NOMO-1 treated with DMSO at 0.1 percent for 48 hours (cell line): ENCODE measurements around the gene HIVEP3.

ENCODE experiments used
- DNase-seq: peaks from one replicate; lab custom pipeline; 2025; ENCODE audit not compliant: unreplicated experiment; lab: John Stamatoyannopoulos, UW

Gene HIVEP3

GRCh38 chr1:41813755-41814745, 104.7 kb downstream of the HIVEP3 start:
- no peak for DNase-seq

DNA sequence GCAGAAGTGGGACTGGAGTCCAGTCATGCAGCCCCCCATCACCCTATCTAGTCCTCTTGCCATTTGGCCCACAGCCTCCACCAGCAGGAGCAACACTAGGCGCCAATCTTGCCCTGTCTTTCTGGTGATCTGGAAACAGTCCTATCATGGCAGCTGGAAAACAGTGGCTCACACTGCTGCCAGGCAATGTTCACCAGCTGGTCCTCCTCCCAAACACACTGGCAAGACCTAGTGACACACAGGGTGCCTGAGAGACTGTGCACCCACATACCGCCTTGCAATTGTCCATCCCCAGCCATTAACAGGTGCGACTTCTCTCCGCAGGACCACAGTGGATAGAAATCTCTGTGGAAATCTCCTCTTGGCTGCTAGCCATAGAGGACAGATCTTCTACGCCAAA, 105.5 kb downstream of the HIVEP3 start:
- no peak for DNase-seq

- no peak for DNase-seq
Observed at GRCh38 chr1:41812453-41812852, 106.3 kb downstream of the HIVEP3 start.

DNA sequence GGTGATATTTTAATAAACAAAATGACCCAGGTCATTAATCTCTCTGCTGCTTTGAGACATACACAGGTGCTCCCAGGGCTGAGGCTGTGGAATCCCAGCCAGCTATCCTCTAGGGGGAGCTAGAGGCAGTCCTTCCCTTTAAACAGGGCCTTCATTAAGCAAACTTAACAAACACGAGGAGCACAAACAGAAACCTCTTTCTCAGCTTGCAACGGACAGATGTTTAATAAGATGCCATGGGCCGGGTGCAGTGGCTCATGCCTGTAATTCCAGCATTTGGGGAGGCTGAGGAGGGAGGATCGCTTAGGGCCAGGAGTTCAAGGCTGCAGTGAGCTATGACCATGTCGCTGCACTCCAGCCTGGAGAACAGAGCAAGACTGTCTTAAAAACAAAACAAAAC, 106.7 kb downstream of the HIVEP3 start:
- peak; percentile 71 for DNase-seq

- DNase-seq: peak; percentile 64
Observed at GRCh38 chr1:41811051-41811795, 107.5 kb downstream of the HIVEP3 start.

GRCh38 chr1:41810446-41810845, 108.3 kb downstream of the HIVEP3 start:
- peak; percentile 49 for DNase-seq

DNA sequence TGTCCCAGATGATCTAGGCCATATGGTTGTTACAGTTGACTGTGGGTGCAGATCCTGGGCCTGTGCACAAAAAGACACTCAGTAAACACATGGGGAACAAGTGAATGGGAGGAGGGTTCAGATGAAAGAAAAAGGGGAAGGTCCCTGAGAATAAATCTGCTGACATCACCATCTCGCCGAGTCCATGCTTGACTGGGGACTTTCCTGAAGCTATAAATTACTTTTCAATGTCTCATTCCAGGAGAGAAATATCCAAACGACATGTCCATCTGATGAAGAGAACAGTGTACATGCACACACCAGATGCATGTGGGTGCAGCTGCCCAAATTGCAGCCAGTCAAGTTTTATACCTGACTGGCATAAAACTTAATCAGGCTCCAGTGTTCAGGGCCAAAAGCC, 109.0 kb downstream of the HIVEP3 start:
- peak; percentile 26 for DNase-seq

DNA sequence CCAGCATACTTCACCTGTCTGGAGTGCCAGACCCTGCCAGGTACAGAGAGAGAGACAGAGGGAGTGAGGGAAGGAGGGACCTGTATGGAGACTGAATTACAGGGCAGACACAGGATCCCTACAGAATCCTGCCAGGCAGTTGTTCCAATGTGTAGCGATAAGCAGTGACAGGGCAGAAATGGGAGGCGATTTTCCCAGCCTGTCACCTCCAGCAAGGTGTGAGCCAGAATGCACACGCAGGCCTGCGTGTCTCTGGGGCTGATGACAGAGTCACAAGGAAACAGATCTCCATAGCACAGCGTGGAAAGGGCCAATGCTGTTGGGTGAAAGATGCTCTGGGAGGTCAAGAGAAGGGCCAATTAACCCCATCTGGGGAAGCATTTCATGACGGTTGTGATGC, 111.3 kb downstream of the HIVEP3 start:
- no peak for DNase-seq

DNA sequence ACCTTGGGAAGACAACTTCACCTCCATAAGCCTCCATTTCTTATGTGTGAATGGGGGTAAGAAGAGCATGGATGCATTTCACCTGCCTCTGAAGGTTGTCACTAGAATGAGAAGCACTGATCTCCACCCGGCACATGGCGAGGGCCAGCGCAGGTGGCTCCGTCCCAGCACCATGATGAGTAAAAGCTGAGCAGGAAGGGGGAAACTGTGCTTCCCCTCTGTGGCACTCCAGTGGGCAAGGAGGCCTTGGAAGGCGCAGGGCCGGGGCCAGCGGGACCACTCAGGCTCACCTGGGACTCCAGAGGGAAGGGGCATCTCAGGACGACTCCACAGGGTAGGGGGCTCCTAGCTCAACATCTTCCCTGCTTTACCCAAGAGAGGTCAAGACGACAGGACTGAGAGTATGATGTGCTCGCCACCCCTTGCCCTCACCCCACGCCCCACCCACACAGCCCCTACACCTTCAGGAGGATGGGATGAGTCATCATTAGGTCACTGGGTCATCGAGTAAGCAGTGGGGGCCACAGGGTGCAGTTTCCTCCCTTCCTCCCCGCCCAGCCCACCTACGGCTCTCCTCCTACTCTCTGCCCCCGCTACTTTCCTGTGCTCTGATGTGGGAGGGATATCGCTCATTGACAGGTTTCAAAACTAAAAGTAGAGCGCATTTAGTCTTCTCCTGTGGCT, 112.1 kb downstream of the HIVEP3 start:
- DNase-seq: no peak

- DNase-seq: no peak
Observed at GRCh38 chr1:41805771-41806471, 112.8 kb downstream of the HIVEP3 start.

GRCh38 chr1:41804176-41804575, 114.5 kb downstream of the HIVEP3 start:
- peak; percentile 16 for DNase-seq

DNA sequence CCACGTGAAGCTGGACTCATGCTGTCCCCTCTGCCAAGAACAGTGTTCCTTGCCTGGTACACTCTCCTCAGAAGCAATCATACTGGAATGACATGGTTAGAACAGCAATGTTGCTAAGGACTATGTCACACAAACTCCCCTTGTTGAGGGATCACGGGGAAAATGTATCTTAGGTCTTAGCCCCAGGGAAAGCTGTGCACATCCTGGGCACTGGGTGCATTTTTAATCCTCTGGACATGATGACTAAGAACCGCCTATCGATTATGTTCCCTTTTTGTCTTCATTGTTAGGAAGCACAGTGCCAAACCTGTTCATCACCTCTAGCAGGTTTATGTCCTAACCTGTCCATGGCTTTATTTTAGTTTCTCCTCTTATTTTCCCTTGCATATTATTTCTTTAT, 115.1 kb downstream of the HIVEP3 start:
- DNase-seq: no peak

DNA sequence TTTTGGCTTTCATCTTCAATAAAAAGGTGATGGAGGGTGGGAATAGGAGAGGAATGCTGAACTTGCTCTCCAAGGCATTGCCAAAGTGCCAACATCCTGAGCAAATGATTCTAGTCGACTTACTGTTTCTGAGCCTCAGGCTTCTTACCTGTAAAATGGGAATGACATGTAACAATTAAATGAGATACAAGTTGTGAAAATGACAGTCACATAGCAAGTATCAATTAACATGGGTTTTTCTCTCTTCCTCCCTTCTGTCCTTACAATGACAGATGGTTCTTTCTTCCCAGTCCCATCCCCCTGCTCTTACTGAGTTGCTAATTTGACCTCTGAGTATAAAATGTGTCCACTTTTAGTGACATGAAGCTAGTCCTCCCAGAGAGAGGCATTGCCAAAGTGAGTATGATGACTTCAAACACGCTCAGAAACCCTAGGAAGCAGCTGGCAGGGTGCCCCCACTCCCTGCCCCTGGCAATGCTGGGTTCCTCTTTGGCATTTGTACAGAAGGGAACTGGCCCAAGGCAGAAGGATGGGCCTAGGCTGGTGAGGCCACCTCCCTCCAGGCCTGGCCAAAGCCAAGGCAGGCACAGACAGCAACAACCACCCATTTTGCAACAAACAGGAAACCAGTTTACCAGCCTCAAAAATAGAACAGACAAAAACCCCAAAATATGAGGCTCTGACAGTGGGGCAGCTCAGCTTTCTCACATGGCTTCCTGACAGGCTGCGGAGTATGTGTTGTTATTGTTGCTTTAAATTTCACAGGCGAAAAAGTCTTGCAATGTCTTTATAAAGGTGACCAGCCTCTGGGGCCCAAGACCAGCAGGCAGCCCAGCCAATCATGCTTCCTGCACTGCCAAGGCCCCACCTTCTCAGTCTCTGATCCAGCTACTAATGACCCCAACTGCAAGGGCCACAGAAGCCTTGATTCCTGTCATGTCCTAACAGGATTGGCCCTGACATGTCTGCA, 115.9 kb downstream of the HIVEP3 start:
- DNase-seq: peak; percentile 97

- no peak for DNase-seq
Observed at GRCh38 chr1:41800311-41800829, 118.4 kb downstream of the HIVEP3 start.

- no peak for DNase-seq
Observed at GRCh38 chr1:41799723-41800122, 119.0 kb downstream of the HIVEP3 start.

DNA sequence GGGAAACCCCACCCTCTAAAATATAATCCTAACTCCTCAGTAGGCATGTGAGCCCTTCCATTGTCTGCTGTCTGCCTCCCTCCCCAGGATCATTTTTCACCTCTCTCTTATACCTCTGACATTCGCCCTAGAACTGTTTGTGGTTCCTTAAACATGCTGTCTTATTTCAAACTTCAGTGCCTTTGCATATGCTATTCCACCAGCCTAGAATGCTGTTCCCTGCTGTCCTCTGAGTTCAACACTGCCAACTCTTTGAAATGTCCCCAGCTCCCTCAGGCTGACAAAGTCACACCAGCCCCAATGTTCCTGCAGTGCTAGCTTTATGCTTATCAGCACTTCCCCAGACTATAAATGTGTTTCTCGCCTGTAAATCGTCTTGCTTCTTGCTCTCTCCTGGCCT, 119.5 kb downstream of the HIVEP3 start:
- DNase-seq: no peak

- no peak for DNase-seq
Observed at GRCh38 chr1:41795205-41795762, 123.4 kb downstream of the HIVEP3 start.

DNA sequence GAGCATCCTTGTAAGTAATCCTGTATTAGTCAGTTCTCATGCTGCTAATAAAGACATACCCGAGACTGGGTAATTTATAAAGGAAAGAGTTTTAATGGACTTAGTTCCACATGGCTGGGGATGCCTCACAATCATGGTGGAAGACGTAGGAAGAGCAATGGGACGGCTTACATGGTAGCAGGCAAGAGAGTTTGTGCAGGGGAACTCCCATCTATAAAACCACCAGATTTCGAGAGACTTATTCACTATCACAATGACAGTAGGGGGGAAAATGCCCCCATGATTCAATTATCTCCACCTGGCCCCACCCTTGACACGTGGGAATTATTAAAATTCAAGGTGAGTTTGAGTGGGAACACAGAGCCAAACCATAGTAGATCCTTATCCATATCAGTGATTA, 124.7 kb downstream of the HIVEP3 start:
- DNase-seq: no peak

- no peak for DNase-seq
Observed at GRCh38 chr1:41792485-41792770, 126.3 kb downstream of the HIVEP3 start.
